Stimulated activated CD8-positive, alpha-beta memory T cell treated with anti-CD3 and anti-CD28 coated beads, Interleukin-12 subunit alpha, Interleukin-12 subunit beta, amount 100 ng/mL, for 1 hour (primary cell): ENCODE results near the gene RAB28.

ENCODE experiments used
- DNase-seq: peaks from one replicate; pipeline ENCODE4 v3.0.0-alpha.2; 2020; ENCODE audit warnings: low read depth

The RAB28 gene

GRCh38 chr4:13368217-13368616 is 115.9 kb downstream of the RAB28 start:
- DNase-seq = no peak

DNA sequence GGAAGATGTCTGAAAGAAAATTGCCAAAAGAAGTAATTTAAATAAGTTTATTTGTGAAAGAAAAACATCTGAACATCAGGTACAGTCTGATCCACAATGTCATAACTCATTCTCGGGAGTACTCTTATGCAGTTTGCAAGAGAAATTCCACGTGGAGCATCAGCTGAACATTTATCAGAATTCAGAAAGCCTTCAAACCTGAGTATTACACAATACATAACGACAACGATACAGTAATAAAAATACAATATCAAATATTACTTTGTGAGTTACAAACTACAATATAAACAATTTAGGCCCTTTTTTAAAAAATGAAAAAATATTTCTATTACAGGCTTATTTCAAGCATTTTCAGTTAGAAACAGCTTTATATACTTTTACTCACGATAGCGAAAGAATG is 116.4 kb downstream of the RAB28 start:
- no peak for DNase-seq

GRCh38 chr4:13367244-13367643 is 116.9 kb downstream of the RAB28 start:
- no peak for DNase-seq

GRCh38 chr4:13365195-13365594 is 118.9 kb downstream of the RAB28 start:
- no peak for DNase-seq

DNA sequence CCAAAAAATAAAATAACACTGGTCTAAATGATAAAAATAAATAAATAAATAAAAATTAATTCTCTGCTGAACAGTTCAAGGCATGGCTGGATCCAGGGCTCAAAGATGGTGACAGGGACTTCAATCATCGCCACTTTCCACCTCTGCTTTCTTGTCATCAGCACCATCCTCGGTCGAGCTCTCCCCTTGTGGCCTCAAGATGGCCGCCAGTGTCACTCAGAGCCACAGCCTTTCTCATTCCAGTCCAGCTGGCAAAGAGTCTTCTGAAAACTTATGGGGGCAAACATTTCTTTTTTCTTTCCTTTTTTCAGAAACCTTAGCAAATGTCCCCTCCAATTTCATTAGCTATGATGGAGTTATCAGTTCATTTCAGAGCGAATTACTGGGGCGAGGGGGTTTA is 119.5 kb downstream of the RAB28 start:
- DNase-seq = no peak

DNA sequence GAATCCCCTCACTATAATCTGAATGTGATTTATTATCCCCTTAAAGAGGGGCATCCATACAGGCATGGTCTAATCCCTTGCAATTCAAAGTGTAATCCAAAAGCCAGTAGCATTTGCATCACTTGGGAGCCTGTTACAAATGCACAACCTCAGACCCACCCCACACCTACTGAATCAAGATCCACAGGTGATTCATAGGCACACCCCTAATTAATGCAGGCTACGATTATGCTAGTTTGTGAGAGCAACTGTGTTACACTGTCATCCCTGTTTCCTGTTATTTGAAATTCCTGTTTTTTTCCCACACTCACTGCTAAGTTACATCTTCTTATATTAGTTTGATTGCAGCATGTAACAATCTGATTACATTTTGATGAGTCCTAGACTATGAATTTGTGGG is 120.0 kb downstream of the RAB28 start:
- no peak for DNase-seq

- DNase-seq = no peak
Measured at GRCh38 chr4:13359809-13360208, 124.3 kb downstream of the RAB28 start.

DNA sequence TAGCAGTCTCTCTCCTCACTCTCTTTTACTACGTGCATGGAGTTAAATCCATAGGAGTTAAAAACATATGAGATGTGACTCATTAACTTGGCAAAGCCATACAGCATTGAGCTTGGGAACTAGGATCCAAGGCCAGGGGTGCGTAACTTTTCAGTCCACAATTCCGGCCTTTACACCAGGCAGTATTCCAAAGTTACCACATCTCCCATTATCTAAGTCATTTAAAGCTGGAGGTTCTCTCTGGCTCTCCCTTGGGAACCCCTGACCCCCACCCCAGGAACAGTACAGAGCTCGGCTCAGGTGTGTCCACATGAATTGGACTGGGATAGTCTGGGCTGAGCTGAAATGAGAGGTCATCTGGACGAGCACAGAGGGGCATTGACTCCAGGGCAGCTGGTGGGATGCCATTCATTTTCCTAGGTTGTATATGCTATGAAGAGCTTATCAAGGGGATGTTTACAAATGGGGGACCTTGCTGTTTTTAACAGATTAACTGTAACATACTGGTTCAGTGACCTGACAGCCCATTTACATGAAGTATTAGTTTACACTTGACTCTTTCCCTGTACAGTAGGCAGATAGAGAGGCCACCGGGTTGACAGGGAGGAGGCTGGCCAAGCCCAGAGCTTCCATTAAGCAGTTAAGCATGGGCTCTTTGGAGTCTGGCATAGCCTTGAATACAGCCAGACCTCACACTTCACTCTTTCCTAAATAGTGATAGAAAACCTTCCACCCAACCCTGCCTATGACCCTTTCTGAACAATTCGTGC is 128.8 kb downstream of the RAB28 start:
- no peak for DNase-seq

DNA sequence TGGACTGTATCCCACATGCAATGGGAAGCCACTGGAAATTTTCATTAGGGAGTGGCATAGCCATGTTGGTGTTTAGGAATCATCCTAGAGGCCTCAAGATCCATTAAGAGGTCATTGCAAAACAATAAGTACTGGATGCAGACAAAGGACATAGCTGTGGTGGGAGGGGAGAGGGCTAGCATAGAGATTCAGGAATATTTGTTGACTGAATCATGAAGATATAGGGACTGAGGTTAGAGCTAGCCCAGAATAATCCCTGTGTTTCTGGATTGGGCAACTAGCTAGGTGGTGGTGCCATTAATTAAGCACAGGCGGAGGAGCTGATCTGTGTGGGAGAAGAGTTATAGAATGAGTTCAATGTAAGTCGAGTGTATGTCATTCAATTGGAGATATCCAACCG is 135.0 kb downstream of the RAB28 start:
- no peak for DNase-seq

DNA sequence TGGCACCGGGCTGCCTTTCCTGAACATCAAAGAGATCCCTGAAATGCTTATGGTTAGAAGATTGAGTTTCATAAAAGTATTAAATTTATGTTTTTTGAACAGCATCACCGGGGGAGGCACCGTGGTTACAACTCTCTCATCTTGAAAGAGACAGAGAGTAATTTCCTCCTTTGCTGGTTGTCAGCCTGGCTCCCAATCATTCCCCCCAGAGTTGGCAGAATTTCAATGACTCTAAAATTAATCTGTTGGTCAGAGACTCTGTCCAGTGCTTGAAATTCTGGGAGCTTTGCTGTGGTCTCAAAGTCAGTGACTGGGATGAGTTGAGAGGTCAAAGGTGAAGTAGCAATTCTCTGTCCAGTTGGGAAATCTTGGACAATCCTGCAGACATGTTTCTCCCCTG is 135.9 kb downstream of the RAB28 start:
- no peak for DNase-seq

DNA sequence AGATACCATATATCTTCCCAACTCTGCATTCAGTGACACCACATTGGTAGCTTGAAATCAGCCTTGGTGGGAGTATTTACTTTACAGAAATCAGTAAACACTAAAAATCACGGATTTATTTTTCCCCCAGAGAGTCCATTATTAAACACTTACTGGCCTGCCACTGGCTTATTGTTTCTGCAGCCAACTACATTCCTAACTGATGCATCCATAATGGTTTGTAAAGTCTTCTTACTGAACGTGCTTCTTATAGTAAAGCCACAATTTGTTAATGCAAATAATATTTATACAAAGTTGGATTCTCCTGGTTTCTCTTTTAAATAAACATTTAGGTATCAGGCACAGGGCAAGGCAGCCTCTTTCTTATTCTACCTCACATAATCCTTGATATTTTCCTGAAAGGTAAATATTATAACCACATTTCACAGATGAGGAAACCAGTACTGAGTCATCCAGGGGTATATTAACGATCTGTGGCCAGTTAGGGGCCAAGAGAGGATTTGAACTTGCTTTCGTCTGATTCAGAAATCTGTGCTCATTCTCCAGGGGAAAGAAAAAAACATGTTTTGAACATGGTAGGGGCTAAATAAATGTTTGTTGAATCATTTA is 136.5 kb downstream of the RAB28 start:
- DNase-seq = no peak

- DNase-seq = no peak
Measured at GRCh38 chr4:13344216-13344615, 139.9 kb downstream of the RAB28 start.

GRCh38 chr4:13340672-13341071 is 143.5 kb downstream of the RAB28 start:
- DNase-seq = no peak

GRCh38 chr4:13331827-13332226 is 152.3 kb downstream of the RAB28 start:
- no peak for DNase-seq

- DNase-seq = no peak
Measured at GRCh38 chr4:13329963-13330362, 154.2 kb downstream of the RAB28 start.

DNA sequence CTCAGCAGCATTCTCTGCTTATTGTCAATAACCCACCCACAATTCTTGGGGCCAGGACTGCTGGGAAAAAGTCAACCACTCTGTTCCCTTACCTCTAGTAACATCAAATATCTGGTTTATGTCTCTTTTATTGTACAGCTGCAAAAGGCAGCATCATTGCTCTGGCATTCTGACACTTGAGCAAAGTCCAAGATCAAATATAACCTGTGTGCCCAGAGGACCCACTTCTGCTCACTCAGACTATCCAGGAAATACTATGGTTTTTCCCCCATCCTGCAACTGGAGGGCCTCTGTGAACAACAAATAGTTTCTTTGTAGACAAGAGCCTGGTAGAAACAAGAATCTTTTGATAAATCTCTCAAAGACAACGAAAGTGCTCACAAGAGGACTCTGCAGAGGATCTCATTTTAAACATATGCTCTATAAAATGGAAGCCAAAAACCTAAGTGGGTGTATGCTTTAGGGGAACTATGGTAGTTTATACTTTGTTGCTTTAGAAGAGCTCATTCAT is 154.7 kb downstream of the RAB28 start:
- DNase-seq = no peak

DNA sequence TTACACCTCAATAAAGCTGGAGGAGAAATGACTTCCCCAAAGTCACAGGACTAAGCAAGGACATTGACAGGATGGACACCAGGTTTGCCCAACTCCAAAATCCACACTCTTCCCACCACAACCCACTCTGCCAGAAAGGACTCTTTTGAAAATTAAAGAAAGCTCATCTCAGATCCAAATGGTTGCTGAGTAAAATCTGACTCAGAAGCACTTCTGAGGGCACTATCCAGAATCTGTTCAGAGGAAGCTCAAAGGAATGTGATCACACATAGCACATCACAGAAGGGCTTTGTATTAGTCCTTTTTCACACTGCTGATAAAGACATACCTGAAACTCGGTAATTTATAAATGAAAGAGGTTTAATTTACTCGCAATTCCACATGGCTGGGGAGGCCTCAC is 155.5 kb downstream of the RAB28 start:
- DNase-seq = no peak

DNA sequence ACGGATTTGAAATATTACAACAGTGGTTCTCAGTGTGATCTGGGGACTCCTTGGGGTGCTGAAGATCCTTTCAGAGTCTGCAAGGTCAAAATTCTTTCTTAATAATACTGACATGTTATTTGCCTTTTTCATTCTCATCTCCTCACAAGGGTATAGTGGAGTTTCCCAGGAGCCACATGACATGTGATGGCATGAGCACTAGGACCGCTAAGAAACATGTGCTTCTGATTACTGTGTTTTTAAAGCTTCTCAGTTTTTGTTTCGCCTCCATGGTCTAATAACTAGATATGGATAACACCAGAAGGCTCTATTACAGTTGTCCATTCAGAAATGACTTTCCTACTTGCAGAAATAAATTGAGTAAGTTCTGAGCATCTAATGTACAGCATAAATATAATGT is 156.1 kb downstream of the RAB28 start:
- DNase-seq = no peak

DNA sequence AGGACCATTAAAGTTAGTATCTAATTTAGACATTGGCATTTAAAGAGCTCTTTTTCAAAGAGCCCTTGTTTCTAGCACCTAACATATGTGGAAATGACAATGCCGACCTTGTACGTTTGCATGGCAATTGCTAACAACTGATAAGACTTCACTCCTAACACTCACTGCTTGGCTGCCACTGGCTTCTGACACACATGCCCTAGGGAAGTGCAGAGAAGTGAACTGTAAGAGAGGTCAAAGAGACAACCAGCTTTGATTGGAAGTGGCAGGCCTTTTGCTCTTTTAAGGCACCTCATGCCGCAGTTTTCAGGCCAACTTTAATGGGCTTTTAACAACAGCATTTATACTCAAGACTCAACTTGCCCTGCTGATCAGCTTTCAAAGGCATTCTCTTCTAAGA is 158.4 kb downstream of the RAB28 start:
- no peak for DNase-seq

DNA sequence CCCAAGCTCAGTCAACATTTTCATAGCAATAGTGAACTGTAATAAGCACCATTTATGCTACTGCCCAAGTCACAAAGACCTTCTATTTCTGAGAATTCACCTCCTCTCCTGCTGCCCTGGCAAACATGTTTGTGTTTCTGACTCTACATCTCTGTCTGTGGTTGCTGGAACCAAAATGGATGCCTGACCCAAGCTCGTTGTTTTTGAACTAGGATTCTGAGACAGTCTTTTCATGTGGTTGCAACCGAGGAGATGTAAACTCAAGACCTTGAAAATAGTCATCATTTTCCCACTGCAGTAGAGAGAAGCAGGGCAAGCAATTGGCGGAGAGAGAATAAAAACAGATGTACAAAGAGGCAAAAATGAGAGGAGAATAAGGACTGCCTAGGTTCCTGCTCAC is 160.2 kb downstream of the RAB28 start:
- DNase-seq = no peak

DNA sequence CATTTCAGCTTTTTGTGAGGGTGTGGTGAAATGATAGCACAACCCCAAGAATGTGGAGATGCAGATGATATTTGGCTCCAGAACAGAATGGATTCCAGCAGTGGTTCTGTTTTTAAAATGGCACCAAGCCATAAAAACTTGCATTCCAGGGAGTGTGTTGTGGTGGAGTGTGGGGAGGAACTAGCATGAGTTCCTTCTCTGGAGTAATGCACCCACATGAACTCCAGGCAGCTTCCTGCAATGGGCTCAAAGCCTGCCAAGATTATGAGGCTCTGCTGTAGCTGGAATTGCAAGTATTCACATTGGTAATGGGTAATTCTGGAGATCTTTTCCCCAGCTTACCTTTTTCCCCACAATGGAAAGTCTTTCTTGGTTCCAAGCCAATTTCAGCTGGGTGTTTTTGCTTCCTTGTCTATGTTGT is 161.4 kb downstream of the RAB28 start:
- DNase-seq = no peak
